Stimulated activated CD4-positive, alpha-beta T cell treated with anti-CD3 and anti-CD28 coated beads, Interleukin-12 subunit alpha, Interleukin-12 subunit beta, amount 100 ng/mL, for 48 hours (primary cell): ENCODE results near the gene MRPL58.
"Not testable (repeated sequence)": the region's sequence is repeated elsewhere in the genome, so short reads cannot be mapped to it uniquely, and the experiment has no call there.

Experiments
- DNase-seq, 3 donors: peaks; one replicate each; pipeline ENCODE4 v3.0.0-alpha.2; 2020; ENCODE audit warnings: low read depth in 2 of 3, low spot score in 1 of 3

MRPL58 gene

GRCh38 chr17:75012346-75013091, at the start of gene MRPL58:
MRPL58 (plus strand) TSS chr17:75012670; CDS start chr17:75012687, 17 bp downstream.
- peak; percentile 75 to 78 (median 78) for DNase-seq

DNA sequence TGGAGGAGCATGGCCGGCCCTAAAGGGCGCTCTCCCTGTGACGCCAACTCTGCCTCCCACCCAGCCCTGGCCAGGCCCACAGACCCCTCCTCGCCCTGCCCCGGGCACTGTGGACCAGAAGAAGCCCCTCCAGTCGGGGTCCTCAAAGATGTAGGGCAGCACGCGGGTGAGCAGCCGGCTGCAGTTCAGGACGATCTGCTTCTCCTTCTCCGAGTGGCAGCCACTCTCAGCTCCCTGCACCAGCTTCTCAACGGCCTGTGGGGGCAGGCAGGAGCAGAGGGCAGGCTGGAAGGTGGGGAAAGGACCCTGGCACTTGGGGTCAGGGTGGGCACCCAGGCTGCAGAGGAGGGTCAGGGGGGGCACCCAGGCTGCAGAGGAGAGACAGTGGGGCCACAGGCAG, 48.8 kb upstream of the MRPL58 start:
- no peak for DNase-seq

- no peak for DNase-seq
Measured at GRCh38 chr17:74964246-74964761, 48.2 kb upstream of the MRPL58 start.

GRCh38 chr17:74964988-74965622, 47.4 kb upstream of the MRPL58 start:
- no peak for DNase-seq

GRCh38 chr17:74968361-74968780, 44.1 kb upstream of the MRPL58 start:
- DNase-seq = no peak

- not testable (repeated sequence) for DNase-seq
Measured at GRCh38 chr17:74969501-74969900, 43.0 kb upstream of the MRPL58 start.

GRCh38 chr17:74970395-74970794, 42.1 kb upstream of the MRPL58 start:
- DNase-seq = no peak

GRCh38 chr17:74971069-74971841, 41.2 kb upstream of the MRPL58 start:
- DNase-seq = no peak

DNA sequence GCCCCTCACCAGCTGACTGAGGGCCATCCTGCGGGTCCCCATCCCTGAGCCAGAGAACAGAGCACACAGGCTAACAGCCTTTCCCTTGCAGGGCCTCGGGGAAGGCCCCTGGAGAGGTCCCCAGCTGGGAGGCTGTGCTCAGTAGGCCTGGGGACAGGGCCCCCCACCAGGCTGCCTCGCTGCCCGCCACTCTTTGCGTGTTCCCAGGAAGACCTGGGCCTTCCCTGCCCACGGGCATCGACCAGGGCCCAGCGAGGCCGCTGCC, 40.7 kb upstream of the MRPL58 start:
- no peak for DNase-seq

- DNase-seq = peak; percentile 44 to 74 (median 63)
Measured at GRCh38 chr17:74972107-74972972, 40.1 kb upstream of the MRPL58 start, which contains the start of gene HID1. HID1 (minus strand) TSS chr17:74972759; CDS start chr17:74972656, 103 bp downstream.

DNA sequence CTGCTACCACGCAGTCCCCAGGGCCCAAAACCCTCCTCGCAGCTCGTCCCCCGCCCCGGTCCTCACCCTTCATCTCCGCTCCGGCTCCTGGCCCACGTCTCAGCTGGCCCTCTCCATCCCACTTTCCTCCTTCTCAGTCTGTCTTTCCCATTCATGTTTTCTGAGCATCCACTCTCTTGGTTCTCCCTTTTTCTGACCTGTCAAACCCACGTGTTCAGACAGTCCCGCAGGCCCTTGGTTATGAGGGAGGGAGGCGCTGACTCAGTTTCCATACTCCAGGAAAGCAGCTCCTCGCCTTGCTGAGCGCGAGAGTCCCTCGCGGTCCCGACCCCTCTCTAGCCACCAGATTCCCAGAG, 39.5 kb upstream of the MRPL58 start:
- DNase-seq = no peak

GRCh38 chr17:74975943-74976342, 36.5 kb upstream of the MRPL58 start:
- DNase-seq = no peak

- no peak for DNase-seq
Measured at GRCh38 chr17:74977802-74978201, 34.7 kb upstream of the MRPL58 start.

DNA sequence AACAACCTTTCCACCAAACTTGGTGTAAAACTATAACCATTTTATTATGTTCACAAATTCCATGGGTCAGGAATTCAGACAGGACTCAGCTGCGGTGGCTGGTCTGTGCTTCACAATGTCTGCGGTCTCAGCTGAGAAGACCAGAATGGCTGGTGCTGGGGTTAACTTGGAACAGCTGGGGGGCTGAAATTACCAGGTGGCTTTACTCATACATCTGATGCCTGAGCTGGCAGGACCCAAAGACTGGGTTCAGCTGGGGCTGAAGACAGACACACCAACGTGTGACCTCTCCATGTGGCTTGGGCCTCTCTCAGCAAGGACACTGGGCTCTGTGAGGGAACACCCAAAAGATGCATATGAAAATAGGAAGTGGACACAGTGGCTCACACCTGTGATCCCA, 34.2 kb upstream of the MRPL58 start:
- no peak for DNase-seq

DNA sequence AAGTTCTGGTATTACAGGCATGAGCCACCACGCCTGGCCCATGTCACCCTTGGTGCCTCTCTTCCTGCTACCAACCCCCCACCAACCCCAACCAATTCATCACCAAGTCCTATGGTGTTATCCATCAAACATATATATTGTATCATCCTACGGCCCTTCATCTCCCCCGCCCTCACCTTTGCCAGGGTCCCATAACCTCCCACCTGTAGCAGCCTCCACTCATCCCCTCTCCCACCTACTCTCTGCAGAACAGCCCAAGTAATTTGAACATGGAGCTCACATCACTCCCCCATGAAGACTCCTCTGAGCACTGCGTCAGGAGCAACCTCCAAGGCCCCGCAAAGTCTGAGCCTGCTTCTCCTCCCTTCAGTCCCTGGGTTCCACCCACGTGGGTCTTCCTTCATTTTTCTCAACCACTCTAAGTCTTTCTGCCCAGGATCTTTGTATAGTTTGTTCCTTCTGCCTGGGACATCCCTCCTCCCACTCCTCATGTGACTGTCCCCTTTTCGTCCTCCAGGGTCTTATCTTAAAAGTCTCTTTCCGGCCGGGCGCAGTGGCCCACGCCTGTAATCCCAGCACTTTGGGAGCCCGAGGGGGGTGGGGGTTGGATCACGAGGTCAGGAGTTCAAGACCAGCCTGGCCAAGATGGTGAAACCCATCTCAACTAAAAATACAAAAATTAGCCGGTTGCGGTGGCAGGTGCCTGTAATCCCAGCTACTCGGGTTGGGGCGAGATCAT, 32.9 kb upstream of the MRPL58 start:
- DNase-seq = no peak

- no peak for DNase-seq
Measured at GRCh38 chr17:74981318-74981978, 31.0 kb upstream of the MRPL58 start.

GRCh38 chr17:74981979-74982662, 30.3 kb upstream of the MRPL58 start:
- peak; percentile 46 to 67 (median 59) for DNase-seq

DNA sequence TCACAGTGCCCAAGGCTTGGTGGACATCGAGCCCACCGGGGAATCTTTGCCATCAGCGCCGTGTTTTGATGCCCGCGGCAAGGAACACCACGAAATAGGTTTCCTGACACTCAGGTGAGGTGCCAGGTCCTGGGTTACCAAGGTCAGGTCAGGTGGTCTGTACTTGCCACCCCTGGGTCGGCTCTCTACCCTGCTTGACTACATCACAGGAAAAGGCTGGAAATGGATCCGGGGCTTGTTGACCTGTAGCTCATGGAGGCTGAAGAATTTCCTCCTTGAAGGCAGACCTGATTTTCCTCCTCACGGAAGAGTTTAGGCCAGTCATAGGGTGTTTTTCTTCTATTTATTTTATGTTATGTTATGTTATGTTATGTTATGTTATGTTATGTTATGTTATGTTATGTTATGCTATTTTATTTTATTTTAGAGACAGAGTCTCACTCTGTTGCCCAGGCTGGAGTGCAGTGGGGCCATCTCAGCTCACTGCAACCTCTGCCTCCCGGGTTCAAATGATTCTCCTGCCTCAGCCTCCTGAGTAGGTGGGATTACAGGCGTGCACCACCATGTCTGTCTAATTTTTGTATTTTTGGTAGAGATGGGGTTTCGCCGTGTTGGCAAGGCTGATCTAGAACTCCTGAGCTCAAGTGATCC, 29.7 kb upstream of the MRPL58 start:
- not testable (repeated sequence) for DNase-seq

GRCh38 chr17:74986206-74986576, 26.3 kb upstream of the MRPL58 start:
- DNase-seq = no peak
